SK-N-SH (cell line): ENCODE measurements around the gene DPEP2NB.

Experiments used
- CTCF ChIP-seq: fragments of 200-600 bp; sonication (generic); IDR thresholded peaks from 2 replicates; pipeline ENCODE4 v1.6.1; 2017; ENCODE audit warnings: antibody characterized with exemption, mild to moderate bottlenecking, moderate library complexity
- EP300 ChIP-seq, 2 experiments: IDR thresholded peaks; 2 replicates each; pipeline versions ENCODE4 v1.4.0 to v1.6.1; 2012; ENCODE audit warnings: borderline replicate concordance in 1 of 2, low read depth in 1 of 2, low read length in 1 of 2
- FOXJ3 ChIP-seq: sonication (generic); formaldehyde crosslinking; IDR thresholded peaks from 2 replicates; pipeline ENCODE4 v1.5.1; 2020; ENCODE audit warnings: mild to moderate bottlenecking, missing genetic modification reagents
- GABPA ChIP-seq: IDR thresholded peaks from 2 replicates; pipeline ENCODE4 v1.4.0; 2012; ENCODE audit warnings: low read depth, mild to moderate bottlenecking
- MXI1 ChIP-seq: IDR thresholded peaks from 2 replicates; pipeline ENCODE4 v1.6.1; 2012; ENCODE audit warnings: mild to moderate bottlenecking, low read depth, low read length, improper control_type of control experiment
- NFIC ChIP-seq: IDR thresholded peaks from 2 replicates; pipeline ENCODE4 v1.4.0; 2012; ENCODE audit warnings: borderline replicate concordance
- POLR2AphosphoS5 ChIP-seq: IDR thresholded peaks from 2 replicates; pipeline ENCODE4 v1.6.1; 2012; ENCODE audit warnings: low read depth, low read length
- RAD21 ChIP-seq: IDR thresholded peaks from 2 replicates; pipeline ENCODE4 v1.6.1; 2012; ENCODE audit warnings: mild to moderate bottlenecking, low read length
- RCOR1 ChIP-seq: fragments of 150-350 bp; IDR thresholded peaks from 2 replicates; pipeline ENCODE4 v1.6.1; 2017; ENCODE audit warnings: antibody characterized with exemption, low read length
- REST ChIP-seq: IDR thresholded peaks from 2 replicates; pipeline ENCODE4 v1.6.1; 2012; ENCODE audit warnings: mild to moderate bottlenecking, low read depth, low read length, moderate library complexity
- SIN3A ChIP-seq: IDR thresholded peaks from 2 replicates; pipeline ENCODE4 v1.6.1; 2012; ENCODE audit warnings: low read depth, mild to moderate bottlenecking, low read length, moderate library complexity, borderline replicate concordance
- TAF1 ChIP-seq: IDR thresholded peaks from 2 replicates; pipeline ENCODE4 v1.6.1; 2012; ENCODE audit warnings: low read depth, mild to moderate bottlenecking, low read length, moderate library complexity, borderline replicate concordance
- USF2 ChIP-seq: fragments of 150-350 bp; IDR thresholded peaks from 2 replicates; pipeline ENCODE4 v1.6.1; 2017; ENCODE audit warnings: antibody characterized with exemption, low read length, low read depth, borderline replicate concordance

- peak; percentile 81 for TF ChIP-seq CTCF
- TF ChIP-seq POLR2AphosphoS5 = no peak
- no peak for TF ChIP-seq MXI1
- no peak for TF ChIP-seq NFIC
- no peak for TF ChIP-seq REST
- TF ChIP-seq RCOR1 = no peak
- TF ChIP-seq RAD21 = peak; percentile 63
- 0 out of 2 replicates have a peak, but pooled peaks have one; percentile 26 for TF ChIP-seq SIN3A
- TF ChIP-seq GABPA = no peak
- no peak for TF ChIP-seq FOXJ3
- no peak for TF ChIP-seq USF2
- no peak for TF ChIP-seq EP300 (IDR thresholded peaks at IDR 0.05; ENCODE audit: borderline replicate concordance in 1 of 2, low read depth in 1 of 2, low read length in 1 of 2)
- TF ChIP-seq TAF1 = no peak
Measured at GRCh38 chr16:67993207-67994039, 22.3 kb downstream of the DPEP2NB start.
